GM23338 (cell line): ENCODE measurements around the gene MMP28. TPM values are rescaled to one million over a fixed set of nuclear protein-coding genes. Genes with fewer than 3 reads are reported as not detected.
A peak's percentile ranks its signal among the peaks of the same experiment; 100 is the strongest.

Experiments
- ATAC-seq: fragments of 200-7000 bp; cut with Tn5 transposase; 3 replicates; pipeline ENCODE4 v1.9.1; 2020
- DNase-seq: peaks from one replicate; pipeline ENCODE4 v3.0.0-alpha.2; 2015; ENCODE audit warnings: low spot score
- H2AFZ ChIP-seq: fragments of 200-600 bp; sonication (generic); 2 replicates; pipeline ENCODE4 v1.8.0; 2016; ENCODE audit warnings: antibody characterized with exemption, mild to moderate bottlenecking, moderate library complexity
- H3F3A ChIP-seq: fragments of 200-600 bp; sonication (generic); replicated peaks from 2 replicates; pipeline ENCODE4 v1.8.0; 2017; ENCODE audit warnings: antibody characterized with exemption, mixed run types, low read depth
- H3K27ac ChIP-seq: fragments of 200-600 bp; sonication (generic); 2 replicates; pipeline ENCODE4 v1.6.1; 2016; ENCODE audit warnings: low read depth
- H3K27me3 ChIP-seq: fragments of 200-600 bp; sonication (generic); 2 replicates; pipeline ENCODE4 v1.8.0; 2016; ENCODE audit warnings: mild to moderate bottlenecking, mixed run types, moderate library complexity; ENCODE audit not compliant: insufficient read depth
- H3K36me3 ChIP-seq: fragments of 200-600 bp; sonication (generic); 2 replicates; pipeline ENCODE4 v1.8.0; 2016; ENCODE audit warnings: mild to moderate bottlenecking; ENCODE audit not compliant: insufficient read depth
- H3K4me1 ChIP-seq: fragments of 200-600 bp; sonication (generic); 2 replicates; pipeline ENCODE4 v1.8.0; 2016; ENCODE audit warnings: mild to moderate bottlenecking, moderate library complexity; ENCODE audit not compliant: insufficient read depth
- H3K4me2 ChIP-seq: fragments of 200-600 bp; sonication (generic); 2 replicates; pipeline ENCODE4 v1.7.1; 2017; ENCODE audit warnings: mixed run types
- H3K4me3 ChIP-seq: fragments of 200-600 bp; sonication (generic); 2 replicates; pipeline ENCODE4 v1.6.1; 2016; ENCODE audit warnings: mixed run types
- H3K79me2 ChIP-seq: fragments of 200-600 bp; sonication (generic); replicated peaks from 2 replicates; pipeline ENCODE4 v1.8.0; 2017; ENCODE audit warnings: mild to moderate bottlenecking; ENCODE audit not compliant: insufficient read depth
- H3K9me2 ChIP-seq: fragments of 200-600 bp; sonication (generic); 2 replicates; pipeline ENCODE4 v1.8.0; 2017; ENCODE audit not compliant: insufficient read depth
- H4K20me1 ChIP-seq: fragments of 200-600 bp; sonication (generic); replicated peaks from 2 replicates; pipeline ENCODE4 v1.8.0; 2017; ENCODE audit warnings: mild to moderate bottlenecking; ENCODE audit not compliant: insufficient read depth
- H3K27ac Mint-ChIP-seq: 2 replicates; pipeline ENCODE4 v1.8.0; 2020; ENCODE audit warnings: inconsistent platforms, mild to moderate bottlenecking, moderate library complexity, mixed read lengths
- H3K27me3 Mint-ChIP-seq: 3 replicates; pipeline ENCODE4 v1.8.0; 2022; ENCODE audit warnings: low read depth, mild to moderate bottlenecking, moderate library complexity, mixed read lengths, inconsistent platforms; ENCODE audit not compliant: insufficient read depth, poor library complexity
- H3K36me3 Mint-ChIP-seq: 3 replicates; pipeline ENCODE4 v1.8.0; 2021; ENCODE audit warnings: low read depth, mild to moderate bottlenecking, inconsistent platforms, moderate library complexity, mixed read lengths
- H3K4me1 Mint-ChIP-seq: 3 replicates; pipeline ENCODE4 v1.8.0; 2020; ENCODE audit warnings: mild to moderate bottlenecking, inconsistent platforms, mixed read lengths
- H3K4me3 Mint-ChIP-seq: 3 replicates; pipeline ENCODE4 v1.8.0; 2021; ENCODE audit warnings: moderate library complexity, mild to moderate bottlenecking, inconsistent platforms, mixed read lengths
- H3K9me3 Mint-ChIP-seq: 3 replicates; pipeline ENCODE4 v1.8.0; 2020; ENCODE audit warnings: moderate library complexity, mild to moderate bottlenecking, inconsistent platforms, mixed read lengths
- CREB1 ChIP-seq: fragments of 250-450 bp; sonication (Bioruptor Pico); IDR thresholded peaks from 2 replicates; pipeline ENCODE4 v1.5.0; 2020; ENCODE audit warnings: low read depth, mild to moderate bottlenecking, moderate library complexity
- CTCF ChIP-seq, 2 experiments: fragments of 200-600 bp in 1 of 2; sonication (generic) in 1 of 2; conservative IDR thresholded peaks; 2 replicates each; pipeline versions ENCODE4 v1.5.1 to v1.6.1; 2016 to 2017; ENCODE audit warnings: antibody characterized with exemption in 2 of 2, low read depth in 2 of 2, mild to moderate bottlenecking in 2 of 2, moderate library complexity in 1 of 2
- ETS1 ChIP-seq: IDR thresholded peaks from 2 replicates; pipeline ENCODE4 v1.6.1; 2016; ENCODE audit warnings: antibody characterized with exemption
- EZH2 ChIP-seq: fragments of 200-600 bp; sonication (generic); IDR thresholded peaks from one replicate; pipeline ENCODE4 v1.8.0; 2017; ENCODE audit warnings: antibody characterized with exemption, mild to moderate bottlenecking, low read depth; ENCODE audit not compliant: unreplicated experiment
- JUNB ChIP-seq: IDR thresholded peaks from one replicate; pipeline ENCODE4 v1.6.1; 2016; ENCODE audit warnings: antibody characterized with exemption; ENCODE audit not compliant: unreplicated experiment
- NANOG ChIP-seq: IDR thresholded peaks from 2 replicates; pipeline ENCODE4 v1.6.1; 2016; ENCODE audit warnings: antibody characterized with exemption, borderline replicate concordance
- ZNF114 ChIP-seq: fragments of 250-450 bp; sonication (Bioruptor Pico); IDR thresholded peaks from 2 replicates; pipeline ENCODE4 v1.5.0; 2020; ENCODE audit warnings: mild to moderate bottlenecking, moderate library complexity
- ZNF331 ChIP-seq: fragments of 250-450 bp; sonication (Bioruptor Pico); IDR thresholded peaks from 2 replicates; pipeline ENCODE4 v1.5.0; 2020; ENCODE audit warnings: low read depth, mild to moderate bottlenecking, moderate library complexity
- ZNF462 ChIP-seq: fragments of 250-450 bp; sonication (Bioruptor Pico); IDR thresholded peaks from 2 replicates; pipeline ENCODE4 v1.5.0; 2020; ENCODE audit warnings: mild to moderate bottlenecking, moderate library complexity
- polyA plus RNA-seq: library from polyadenylated mRNA; unstranded; fragments of >200 nt; fragmentation: Nextera tagmentation; extraction: Ambion mirVana; gene quantifications from 2 replicates; pipeline ENCODE4 v1.2.1, GENCODE V29; 2016
- total RNA-seq: library from RNA; depleted of rRNA; stranded (reverse); fragments of >200 nt; shearing (Covaris generic); gene quantifications from 2 replicates; pipeline ENCODE4 v1.2.3, GENCODE V29; 2014

The MMP28 gene
- total and polyA plus RNA-seq, 2 experiments from 2014 or later, result not detected

- TF ChIP-seq ZNF462 (CRISPR knock-in tag) (no peak), CREB1 (CRISPR knock-in tag) (no peak), CTCF (conservative IDR thresholded peaks at IDR 0.05; ENCODE audit: low read depth in 2 of 2) (no peak), NANOG (no peak), EZH2 (no peak)
Observed at GRCh38 chr17:35730400-35731005, 64.9 kb downstream of the MMP28 start (continued).

- H3K27me3 Mint-ChIP-seq, result peaks cover 13% of the 10 kb centered on the region
- H3K36me3 Mint-ChIP-seq, result peaks cover 12% of the 10 kb centered on the region
- Histone ChIP-seq H3K4me3 (no peak overlapping the region), H3K4me2 (peak overlapping the region; percentile 6; the same call in 1 of the 2 replicates), H3K79me2 (no peaks in the 10 kb centered on the region), H2AFZ (no peak overlapping the region), H3F3A (0 out of 2 replicates have a peak, but pooled peaks cover 3% of the 10 kb centered on the region), H3K27ac (no peak overlapping the region), H4K20me1 (no peaks in the 10 kb centered on the region), H3K4me1 (peaks cover 31% of the 10 kb centered on the region), H3K27me3 (peaks cover 13% of the 10 kb centered on the region), H3K9me2 (no peaks in the 10 kb centered on the region), H3K36me3 (peaks cover 2% of the 10 kb centered on the region)
- no peaks in the 10 kb centered on the region for H3K9me3 Mint-ChIP-seq
- DNase-seq (peak; percentile 51), ATAC-seq (no peak)
- H3K4me3 Mint-ChIP-seq, result peak overlapping the region; percentile 27
- peaks cover 41% of the 10 kb centered on the region for H3K4me1 Mint-ChIP-seq
- peak overlapping the region; percentile 64; the same call in 1 of the 2 replicates for H3K27ac Mint-ChIP-seq
- TF ChIP-seq ZNF114 (CRISPR knock-in tag), result no peak
- TF ChIP-seq EZH2, result no peak
- no peak for TF ChIP-seq ZNF331
- TF ChIP-seq JUNB, result no peak
- no peak for TF ChIP-seq ETS1
Observed at GRCh38 chr17:35729405-35729833, 66.0 kb downstream of the MMP28 start.
